ENCODE data around the gene DAPK1.

The DAPK1 gene

GRCh38 chr9:87708986-87709728 is 211.5 kb downstream of the DAPK1 start:
- Histone ChIP-seq H3K4me1 (ENCODE audit: insufficient read depth, low read length) (no peaks in the 10 kb centered on the region), H3K27ac (ENCODE audit: low read length) (no peak overlapping the region), H4K20me1 (ENCODE audit: insufficient read depth, low read length) (no peaks in the 10 kb centered on the region), H2AFZ (ENCODE audit: low read depth, low read length) (no peak overlapping the region), H3K4me2 (ENCODE audit: insufficient read depth, low read length) (no peak overlapping the region), H3K4me3 (ENCODE audit: low read depth in 1 of 2, low read length in 2 of 2) (no peak overlapping the region), H3K36me3 (ENCODE audit: insufficient read depth, low read length) (no peaks in the 10 kb centered on the region), H3K9me3 (ENCODE audit: insufficient read depth, low read length, severe bottlenecking) (no peaks in the 10 kb centered on the region), H3K79me2 (ENCODE audit: insufficient read depth, low read length) (no peaks in the 10 kb centered on the region), H3K27me3 (ENCODE audit: insufficient read depth, low read length, poor library complexity) (no peaks in the 10 kb centered on the region), H3K9ac (ENCODE audit: low read depth, low read length) (no peak overlapping the region)
- ATAC-seq (ENCODE audit: insufficient read depth, low read depth) = no peak
- DNase-seq = no peak
- TF ChIP-seq EZH2 (IDR thresholded peaks at IDR 0.05; ENCODE audit: borderline replicate concordance, low read depth, low read length, severe bottlenecking) (no peak), CTCF (IDR thresholded peaks at IDR 0.05; ENCODE audit: borderline replicate concordance, extremely low read depth, low read length, poor library complexity, severe bottlenecking) (no peak)

GRCh38 chr9:87710443-87710842 is 212.8 kb downstream of the DAPK1 start:
- H3K79me2 ChIP-seq (ENCODE audit: insufficient read depth, low read length) = no peaks in the 10 kb centered on the region
- no peak overlapping the region for H2AFZ ChIP-seq (ENCODE audit: low read depth, low read length)
- ATAC-seq (ENCODE audit: insufficient read depth, low read depth) (no peak), DNase-seq (no peak)
- H4K20me1 ChIP-seq (ENCODE audit: insufficient read depth, low read length) = no peaks in the 10 kb centered on the region
- no peaks in the 10 kb centered on the region for H3K9me3 ChIP-seq (ENCODE audit: insufficient read depth, low read length, severe bottlenecking)
- no peaks in the 10 kb centered on the region for H3K36me3 ChIP-seq (ENCODE audit: insufficient read depth, low read length)
- H3K27ac ChIP-seq (ENCODE audit: low read length) = no peak overlapping the region
- H3K4me1 ChIP-seq (ENCODE audit: insufficient read depth, low read length) = no peaks in the 10 kb centered on the region
- TF ChIP-seq CTCF (IDR thresholded peaks at IDR 0.05; ENCODE audit: borderline replicate concordance, extremely low read depth, low read length, poor library complexity, severe bottlenecking) (no peak), EZH2 (IDR thresholded peaks at IDR 0.05; ENCODE audit: borderline replicate concordance, low read depth, low read length, severe bottlenecking) (no peak)
- no peak overlapping the region for H3K4me3 ChIP-seq (ENCODE audit: low read depth in 1 of 2, low read length in 2 of 2)
- H3K4me2 ChIP-seq (ENCODE audit: insufficient read depth, low read length) = no peak overlapping the region
- H3K9ac ChIP-seq (ENCODE audit: low read depth, low read length) = no peak overlapping the region
- no peaks in the 10 kb centered on the region for H3K27me3 ChIP-seq (ENCODE audit: insufficient read depth, low read length, poor library complexity)

- Histone ChIP-seq H3K9me3 (ENCODE audit: insufficient read depth, low read length, severe bottlenecking) (no peaks in the 10 kb centered on the region), H2AFZ (ENCODE audit: low read depth, low read length) (no peak overlapping the region), H3K9ac (ENCODE audit: low read depth, low read length) (no peak overlapping the region), H3K4me1 (ENCODE audit: insufficient read depth, low read length) (no peaks in the 10 kb centered on the region), H3K27ac (ENCODE audit: low read length) (no peak overlapping the region), H3K36me3 (ENCODE audit: insufficient read depth, low read length) (no peaks in the 10 kb centered on the region), H4K20me1 (ENCODE audit: insufficient read depth, low read length) (no peaks in the 10 kb centered on the region), H3K79me2 (ENCODE audit: insufficient read depth, low read length) (no peaks in the 10 kb centered on the region), H3K27me3 (ENCODE audit: insufficient read depth, low read length, poor library complexity) (no peaks in the 10 kb centered on the region), H3K4me3 (ENCODE audit: low read depth in 1 of 2, low read length in 2 of 2) (no peak overlapping the region), H3K4me2 (ENCODE audit: insufficient read depth, low read length) (no peak overlapping the region)
- TF ChIP-seq EZH2 (IDR thresholded peaks at IDR 0.05; ENCODE audit: borderline replicate concordance, low read depth, low read length, severe bottlenecking) (no peak), CTCF (IDR thresholded peaks at IDR 0.05; ENCODE audit: borderline replicate concordance, extremely low read depth, low read length, poor library complexity, severe bottlenecking) (no peak)
- DNase-seq (no peak), ATAC-seq (ENCODE audit: insufficient read depth, low read depth) (no peak)
These were observed 214.5 kb downstream of the DAPK1 start for GRCh38 chr9:87711857-87712800.

All from DND-41 (cell line).